DND-41 (cell line): ENCODE data around the gene TSPEAR.

Source experiments
- ATAC-seq: fragments of 200-7000 bp; cut with Tn5 transposase; 3 replicates; pipeline ENCODE4 v1.9.1; 2021; ENCODE audit warnings: low read depth; ENCODE audit not compliant: insufficient read depth
- DNase-seq: peaks from one replicate; pipeline ENCODE4 v3.0.0-alpha.2; 2020
- H2AFZ ChIP-seq: 2 replicates; pipeline ENCODE4 v1.6.0; 2012; ENCODE audit warnings: low read depth, low read length
- H3K27ac ChIP-seq: 2 replicates; pipeline ENCODE4 v1.5.1; 2012; ENCODE audit warnings: low read length, inconsistent platforms
- H3K27me3 ChIP-seq: fragments of 200-600 bp; sonication (generic); 2 replicates; pipeline ENCODE4 v1.6.0; 2012; ENCODE audit warnings: low read length, mild to moderate bottlenecking, inconsistent platforms; ENCODE audit not compliant: insufficient read depth, poor library complexity
- H3K36me3 ChIP-seq: 2 replicates; pipeline ENCODE4 v1.5.1; 2012; ENCODE audit warnings: low read length, inconsistent platforms; ENCODE audit not compliant: insufficient read depth
- H3K4me1 ChIP-seq: 2 replicates; pipeline ENCODE4 v1.5.1; 2012; ENCODE audit warnings: mild to moderate bottlenecking, low read length; ENCODE audit not compliant: insufficient read depth
- H3K4me2 ChIP-seq: 2 replicates; pipeline ENCODE4 v1.6.0; 2012; ENCODE audit warnings: mild to moderate bottlenecking, moderate library complexity, low read length, inconsistent platforms; ENCODE audit not compliant: insufficient read depth
- H3K4me3 ChIP-seq, 2 experiments: fragments of 200-600 bp in 1 of 2; shearing (Covaris generic) in 1 of 2; 2 replicates each; pipeline ENCODE4 v1.5.1; 2012 to 2016; ENCODE audit warnings: inconsistent platforms in 2 of 2, low read length in 2 of 2, mild to moderate bottlenecking in 2 of 2, low read depth in 1 of 2, moderate library complexity in 1 of 2
- H3K79me2 ChIP-seq: 2 replicates; pipeline ENCODE4 v1.6.0; 2012; ENCODE audit warnings: low read length, inconsistent platforms; ENCODE audit not compliant: insufficient read depth
- H3K9ac ChIP-seq: 2 replicates; pipeline ENCODE4 v1.6.0; 2012; ENCODE audit warnings: low read depth, mild to moderate bottlenecking, inconsistent platforms, low read length, moderate library complexity
- H3K9me3 ChIP-seq: 2 replicates; pipeline ENCODE4 v1.5.1; 2012; ENCODE audit warnings: low read length, moderate library complexity, mild to moderate bottlenecking, inconsistent platforms; ENCODE audit not compliant: insufficient read depth, severe bottlenecking
- H4K20me1 ChIP-seq: 2 replicates; pipeline ENCODE4 v1.6.0; 2012; ENCODE audit warnings: low read length; ENCODE audit not compliant: insufficient read depth
- CTCF ChIP-seq: IDR thresholded peaks from 2 replicates; pipeline ENCODE4 v1.5.1; 2012; ENCODE audit warnings: borderline replicate concordance, low read length, moderate library complexity, mild to moderate bottlenecking; ENCODE audit not compliant: poor library complexity, severe bottlenecking; ENCODE audit errors: extremely low read depth
- EZH2 ChIP-seq: IDR thresholded peaks from 3 replicates; pipeline ENCODE4 v1.6.1; 2012; ENCODE audit warnings: borderline replicate concordance, low read depth, mild to moderate bottlenecking, moderate library complexity, low read length, inconsistent platforms; ENCODE audit not compliant: severe bottlenecking

TSPEAR gene

GRCh38 chr21:44748621-44749020 lies 37.2 kb upstream of the TSPEAR start:
- Histone ChIP-seq H3K27me3 (no peaks in the 10 kb centered on the region), H2AFZ (no peak overlapping the region), H3K79me2 (no peaks in the 10 kb centered on the region), H4K20me1 (no peaks in the 10 kb centered on the region), H3K4me2 (no peak overlapping the region), H3K27ac (no peak overlapping the region), H3K36me3 (no peaks in the 10 kb centered on the region), H3K4me3 (no peak overlapping the region), H3K9ac (no peak overlapping the region), H3K4me1 (no peaks in the 10 kb centered on the region), H3K9me3 (no peaks in the 10 kb centered on the region)
- TF ChIP-seq CTCF (no peak), EZH2 (no peak)
- ATAC-seq, result no peak
- no peak for DNase-seq

- DNase-seq (no peak), ATAC-seq (no peak)
- no peak for TF ChIP-seq CTCF
- TF ChIP-seq EZH2, result no peak
- no peaks in the 10 kb centered on the region for H3K4me1 ChIP-seq
- no peaks in the 10 kb centered on the region for H3K27me3 ChIP-seq
- no peak overlapping the region for H3K4me3 ChIP-seq
- no peak overlapping the region for H3K27ac ChIP-seq
- no peaks in the 10 kb centered on the region for H3K79me2 ChIP-seq
- no peaks in the 10 kb centered on the region for H3K36me3 ChIP-seq
- no peaks in the 10 kb centered on the region for H4K20me1 ChIP-seq
- H3K9ac ChIP-seq, result no peak overlapping the region
- H3K4me2 ChIP-seq, result no peak overlapping the region
- peaks cover 15% of the 10 kb centered on the region for H3K9me3 ChIP-seq
- H2AFZ ChIP-seq, result no peak overlapping the region
Observed at GRCh38 chr21:44742418-44743153, 31.2 kb upstream of the TSPEAR start.

- no peak overlapping the region for H3K4me3 ChIP-seq
- no peak overlapping the region for H2AFZ ChIP-seq
- H3K4me1 ChIP-seq, result no peaks in the 10 kb centered on the region
- no peak overlapping the region for H3K4me2 ChIP-seq
- H3K9ac ChIP-seq, result no peak overlapping the region
- H3K79me2 ChIP-seq, result no peaks in the 10 kb centered on the region
- H3K36me3 ChIP-seq, result no peaks in the 10 kb centered on the region
- no peak for TF ChIP-seq CTCF
- no peak for TF ChIP-seq EZH2
- no peaks in the 10 kb centered on the region for H3K27me3 ChIP-seq
- no peak for ATAC-seq
- H3K9me3 ChIP-seq, result peaks cover 20% of the 10 kb centered on the region
- DNase-seq, result no peak
- H3K27ac ChIP-seq, result no peak overlapping the region
- H4K20me1 ChIP-seq, result no peaks in the 10 kb centered on the region
Observed at GRCh38 chr21:44741921-44742320, 30.5 kb upstream of the TSPEAR start.
